IPS DF 6.9 (cell line): ENCODE measurements around the gene SERPINA4.

ENCODE experiments used
- DNase-seq: peaks from one replicate; pipeline ENCODE4 v3.0.0-alpha.2; 2013; ENCODE audit warnings: low read depth, low spot score
- H3K27ac ChIP-seq: one replicate; pipeline ENCODE4 v1.5.1; 2013; ENCODE audit warnings: low read length, control low read depth
- H3K27me3 ChIP-seq: 2 replicates; pipeline ENCODE4 v1.6.1; 2013; ENCODE audit warnings: mild to moderate bottlenecking, low read length; ENCODE audit not compliant: control insufficient read depth, insufficient read depth
- H3K36me3 ChIP-seq: 2 replicates; pipeline ENCODE4 v1.6.1; 2013; ENCODE audit warnings: low read length; ENCODE audit not compliant: control insufficient read depth, insufficient read depth
- H3K4me1 ChIP-seq: 2 replicates; pipeline ENCODE4 v1.6.1; 2013; ENCODE audit warnings: low read length; ENCODE audit not compliant: control insufficient read depth, insufficient read depth
- H3K4me3 ChIP-seq: 2 replicates; pipeline ENCODE4 v1.5.1; 2013; ENCODE audit warnings: mild to moderate bottlenecking, low read length
- H3K9me3 ChIP-seq: 2 replicates; pipeline ENCODE4 v1.6.1; 2013; ENCODE audit warnings: low read length, inconsistent platforms; ENCODE audit not compliant: control insufficient read depth, insufficient read depth
- WGBS: extraction: QIAGEN DNeasy Blood & Tissue Kit; methylation state at CpG from one replicate; pipeline ENCODE4 v1.1.7; 2013; ENCODE audit warnings: mixed read lengths, missing lambda C conversion rate; ENCODE audit not compliant: insufficient read length, insufficient coverage; 5-methylcytosine and 5-hydroxymethylcytosine counted together

SERPINA4 gene

GRCh38 chr14:94615823-94616570, 54.8 kb downstream of the SERPINA4 start:
- no CpG with 5 or more reads among the region's 8 CpGs for WGBS
- Histone ChIP-seq H3K4me3 (no peak overlapping the region), H3K36me3 (no peaks in the 10 kb centered on the region; the same call in 1 of the 2 replicates), H3K27me3 (no peaks in the 10 kb centered on the region), H3K27ac (no peak overlapping the region), H3K4me1 (no peaks in the 10 kb centered on the region), H3K9me3 (no peaks in the 10 kb centered on the region)
- no peak for DNase-seq

GRCh38 chr14:94617366-94617941, 56.2 kb downstream of the SERPINA4 start:
- Histone ChIP-seq H3K4me1 (no peaks in the 10 kb centered on the region), H3K36me3 (no peaks in the 10 kb centered on the region; the same call in 1 of the 2 replicates), H3K27me3 (no peaks in the 10 kb centered on the region), H3K27ac (no peak overlapping the region), H3K9me3 (no peaks in the 10 kb centered on the region), H3K4me3 (no peak overlapping the region)
- no CpG with 5 or more reads among the region's 5 CpGs for WGBS
- DNase-seq: no peak

- Histone ChIP-seq H3K36me3 (no peaks in the 10 kb centered on the region; the same call in 1 of the 2 replicates), H3K4me3 (no peak overlapping the region), H3K9me3 (no peaks in the 10 kb centered on the region), H3K4me1 (no peaks in the 10 kb centered on the region), H3K27me3 (no peaks in the 10 kb centered on the region), H3K27ac (no peak overlapping the region)
- WGBS: no CpG with 5 or more reads among the region's 3 CpGs
- DNase-seq: no peak
These were observed 57.0 kb downstream of the SERPINA4 start for GRCh38 chr14:94617988-94618822.

GRCh38 chr14:94619297-94619696, 58.1 kb downstream of the SERPINA4 start:
- Histone ChIP-seq H3K4me1 (no peaks in the 10 kb centered on the region), H3K27ac (no peak overlapping the region), H3K9me3 (no peaks in the 10 kb centered on the region), H3K4me3 (no peak overlapping the region), H3K27me3 (no peaks in the 10 kb centered on the region; the same call in 1 of the 2 replicates), H3K36me3 (no peaks in the 10 kb centered on the region; the same call in 1 of the 2 replicates)
- no peak for DNase-seq
- no CpG with 5 or more reads among the region's 6 CpGs for WGBS
